Measurements from ENCODE around the gene OR10A6.

OR10A6 gene

GRCh38 chr11:7931168-7931567, at the start of gene OR10A6:
TSS of gene OR10A6 (minus strand) at chr11:7931268. CDS start at chr11:7928662, 2,606 bp downstream.
- no peaks in the 10 kb centered on the region for H3K27me3 ChIP-seq (ENCODE audit: control insufficient read depth, insufficient read depth, low read length)
- no peak within 1 kb of the TSS for H3K9ac ChIP-seq (ENCODE audit: low read length)

GRCh38 chr11:7977232-7977917, 46.3 kb upstream of the OR10A6 start:
- Histone ChIP-seq H3K27me3 (ENCODE audit: control insufficient read depth, insufficient read depth, low read length) (no peaks in the 10 kb centered on the region), H3K9ac (ENCODE audit: low read length) (no peak overlapping the region), H3K4me3 (ENCODE audit: low read depth, low read length) (no peak overlapping the region), H3K27ac (ENCODE audit: low read depth, low read length) (no peak overlapping the region), H3K4me1 (ENCODE audit: control insufficient read depth, insufficient read depth, low read length) (peaks cover 4% of the 10 kb centered on the region; the same call in 1 of the 2 replicates), H3K9me3 (ENCODE audit: control insufficient read depth, insufficient read depth, low read depth, low read length) (no peaks in the 10 kb centered on the region), H3K36me3 (ENCODE audit: control insufficient read depth, insufficient read depth, low read length) (no peaks in the 10 kb centered on the region)

More at GRCh38 chr11:7931168-7931567, at the start of gene OR10A6:
- no peak within 1 kb of the TSS for H3K4me3 ChIP-seq (ENCODE audit: low read depth, low read length)
- H3K27ac ChIP-seq (ENCODE audit: low read depth, low read length), result no peak within 1 kb of the TSS
- no peaks in the 10 kb centered on the region for H3K9me3 ChIP-seq (ENCODE audit: control insufficient read depth, insufficient read depth, low read depth, low read length)
- no peaks in the 10 kb centered on the region for H3K4me1 ChIP-seq (ENCODE audit: control insufficient read depth, insufficient read depth, low read length)
- no peaks in the 10 kb centered on the region for H3K36me3 ChIP-seq (ENCODE audit: control insufficient read depth, insufficient read depth, low read length)

GRCh38 chr11:7974668-7975067, 43.6 kb upstream of the OR10A6 start:
- H3K27ac ChIP-seq (ENCODE audit: low read depth, low read length), result no peak overlapping the region

GRCh38 chr11:7973011-7973410, 41.9 kb upstream of the OR10A6 start:
- no peaks in the 10 kb centered on the region for H3K9me3 ChIP-seq (ENCODE audit: control insufficient read depth, insufficient read depth, low read depth, low read length)
- H3K27ac ChIP-seq (ENCODE audit: low read depth, low read length), result no peak overlapping the region
- no peaks in the 10 kb centered on the region for H3K27me3 ChIP-seq (ENCODE audit: control insufficient read depth, insufficient read depth, low read length)
- peaks cover 30% of the 10 kb centered on the region for H3K4me1 ChIP-seq (ENCODE audit: control insufficient read depth, insufficient read depth, low read length)
- no peaks in the 10 kb centered on the region for H3K36me3 ChIP-seq (ENCODE audit: control insufficient read depth, insufficient read depth, low read length)
- H3K4me3 ChIP-seq (ENCODE audit: low read depth, low read length), result no peak overlapping the region
- no peak overlapping the region for H3K9ac ChIP-seq (ENCODE audit: low read length)

More at GRCh38 chr11:7974668-7975067, 43.6 kb upstream of the OR10A6 start:
- Histone ChIP-seq H3K9ac (ENCODE audit: low read length) (no peak overlapping the region), H3K4me3 (ENCODE audit: low read depth, low read length) (no peak overlapping the region), H3K36me3 (ENCODE audit: control insufficient read depth, insufficient read depth, low read length) (no peaks in the 10 kb centered on the region), H3K27me3 (ENCODE audit: control insufficient read depth, insufficient read depth, low read length) (no peaks in the 10 kb centered on the region), H3K9me3 (ENCODE audit: control insufficient read depth, insufficient read depth, low read depth, low read length) (no peaks in the 10 kb centered on the region), H3K4me1 (ENCODE audit: control insufficient read depth, insufficient read depth, low read length) (peaks cover 15% of the 10 kb centered on the region)

GRCh38 chr11:7971846-7972245, 40.8 kb upstream of the OR10A6 start:
- Histone ChIP-seq H3K27me3 (ENCODE audit: control insufficient read depth, insufficient read depth, low read length) (no peaks in the 10 kb centered on the region), H3K4me3 (ENCODE audit: low read depth, low read length) (no peak overlapping the region)

GRCh38 chr11:7969756-7970646, 38.9 kb upstream of the OR10A6 start:
- peak overlapping the region; percentile 50 for H3K4me3 ChIP-seq (ENCODE audit: low read depth, low read length)
- peak overlapping the region; percentile 51 for H3K9ac ChIP-seq (ENCODE audit: low read length)
- no peaks in the 10 kb centered on the region for H3K27me3 ChIP-seq (ENCODE audit: control insufficient read depth, insufficient read depth, low read length)
- H3K9me3 ChIP-seq (ENCODE audit: control insufficient read depth, insufficient read depth, low read depth, low read length), result no peaks in the 10 kb centered on the region
- peaks cover 34% of the 10 kb centered on the region for H3K4me1 ChIP-seq (ENCODE audit: control insufficient read depth, insufficient read depth, low read length)
- H3K27ac ChIP-seq (ENCODE audit: low read depth, low read length), result peak overlapping the region; percentile 73
- H3K36me3 ChIP-seq (ENCODE audit: control insufficient read depth, insufficient read depth, low read length), result no peaks in the 10 kb centered on the region

More at GRCh38 chr11:7971846-7972245, 40.8 kb upstream of the OR10A6 start:
- Histone ChIP-seq H3K36me3 (ENCODE audit: control insufficient read depth, insufficient read depth, low read length) (no peaks in the 10 kb centered on the region), H3K9ac (ENCODE audit: low read length) (no peak overlapping the region), H3K4me1 (ENCODE audit: control insufficient read depth, insufficient read depth, low read length) (peaks cover 34% of the 10 kb centered on the region), H3K27ac (ENCODE audit: low read depth, low read length) (no peak overlapping the region), H3K9me3 (ENCODE audit: control insufficient read depth, insufficient read depth, low read depth, low read length) (no peaks in the 10 kb centered on the region)

GRCh38 chr11:7968686-7969085, 37.6 kb upstream of the OR10A6 start:
- H3K9ac ChIP-seq (ENCODE audit: low read length), result no peak overlapping the region

GRCh38 chr11:7967826-7968225, 36.8 kb upstream of the OR10A6 start:
- Histone ChIP-seq H3K4me3 (ENCODE audit: low read depth, low read length) (no peak overlapping the region), H3K9ac (ENCODE audit: low read length) (no peak overlapping the region), H3K36me3 (ENCODE audit: control insufficient read depth, insufficient read depth, low read length) (no peaks in the 10 kb centered on the region), H3K9me3 (ENCODE audit: control insufficient read depth, insufficient read depth, low read depth, low read length) (no peaks in the 10 kb centered on the region), H3K27me3 (ENCODE audit: control insufficient read depth, insufficient read depth, low read length) (no peaks in the 10 kb centered on the region), H3K4me1 (ENCODE audit: control insufficient read depth, insufficient read depth, low read length) (peaks cover 34% of the 10 kb centered on the region), H3K27ac (ENCODE audit: low read depth, low read length) (no peak overlapping the region)

More at GRCh38 chr11:7968686-7969085, 37.6 kb upstream of the OR10A6 start:
- peak overlapping the region; percentile 50; the same call in 1 of the 2 replicates for H3K4me3 ChIP-seq (ENCODE audit: low read depth, low read length)
- H3K27me3 ChIP-seq (ENCODE audit: control insufficient read depth, insufficient read depth, low read length), result no peaks in the 10 kb centered on the region
- peak overlapping the region; percentile 73; the same call in 1 of the 2 replicates for H3K27ac ChIP-seq (ENCODE audit: low read depth, low read length)
- H3K4me1 ChIP-seq (ENCODE audit: control insufficient read depth, insufficient read depth, low read length), result peaks cover 34% of the 10 kb centered on the region
- no peaks in the 10 kb centered on the region for H3K9me3 ChIP-seq (ENCODE audit: control insufficient read depth, insufficient read depth, low read depth, low read length)
- no peaks in the 10 kb centered on the region for H3K36me3 ChIP-seq (ENCODE audit: control insufficient read depth, insufficient read depth, low read length)

GRCh38 chr11:7967097-7967496, 36.0 kb upstream of the OR10A6 start:
- Histone ChIP-seq H3K27ac (ENCODE audit: low read depth, low read length) (no peak overlapping the region), H3K4me1 (ENCODE audit: control insufficient read depth, insufficient read depth, low read length) (peaks cover 34% of the 10 kb centered on the region), H3K27me3 (ENCODE audit: control insufficient read depth, insufficient read depth, low read length) (no peaks in the 10 kb centered on the region)

GRCh38 chr11:7965386-7965785, 34.3 kb upstream of the OR10A6 start, which contains the start of gene NLRP10:
TSS of gene NLRP10 (minus strand) at chr11:7965447. CDS start at chr11:7963495, 1,952 bp downstream.
- Histone ChIP-seq H3K4me1 (ENCODE audit: control insufficient read depth, insufficient read depth, low read length) (peaks cover 31% of the 10 kb centered on the region), H3K9ac (ENCODE audit: low read length) (no peak within 1 kb of the TSS), H3K4me3 (ENCODE audit: low read depth, low read length) (no peak within 1 kb of the TSS), H3K36me3 (ENCODE audit: control insufficient read depth, insufficient read depth, low read length) (0 out of 2 replicates have a peak, but pooled peaks cover 3% of the 10 kb centered on the region), H3K9me3 (ENCODE audit: control insufficient read depth, insufficient read depth, low read depth, low read length) (peaks cover 5% of the 10 kb centered on the region; the same call in 1 of the 2 replicates), H3K27ac (ENCODE audit: low read depth, low read length) (no peak within 1 kb of the TSS), H3K27me3 (ENCODE audit: control insufficient read depth, insufficient read depth, low read length) (no peaks in the 10 kb centered on the region)

More at GRCh38 chr11:7967097-7967496, 36.0 kb upstream of the OR10A6 start:
- Histone ChIP-seq H3K9me3 (ENCODE audit: control insufficient read depth, insufficient read depth, low read depth, low read length) (no peaks in the 10 kb centered on the region), H3K36me3 (ENCODE audit: control insufficient read depth, insufficient read depth, low read length) (no peaks in the 10 kb centered on the region), H3K9ac (ENCODE audit: low read length) (no peak overlapping the region), H3K4me3 (ENCODE audit: low read depth, low read length) (no peak overlapping the region)

Measured in HUES6 (cell line).